ENCODE measurements around the gene OAS3.
A peak's percentile ranks its signal among the peaks of the same experiment; 100 is the strongest.

Gene OAS3

GRCh38 chr12:112963227-112963861 lies 25.1 kb downstream of the OAS3 start:
- no peak for DNase-seq

GRCh38 chr12:112964067-112964670 lies 25.9 kb downstream of the OAS3 start:
- DNase-seq, result no peak

DNA sequence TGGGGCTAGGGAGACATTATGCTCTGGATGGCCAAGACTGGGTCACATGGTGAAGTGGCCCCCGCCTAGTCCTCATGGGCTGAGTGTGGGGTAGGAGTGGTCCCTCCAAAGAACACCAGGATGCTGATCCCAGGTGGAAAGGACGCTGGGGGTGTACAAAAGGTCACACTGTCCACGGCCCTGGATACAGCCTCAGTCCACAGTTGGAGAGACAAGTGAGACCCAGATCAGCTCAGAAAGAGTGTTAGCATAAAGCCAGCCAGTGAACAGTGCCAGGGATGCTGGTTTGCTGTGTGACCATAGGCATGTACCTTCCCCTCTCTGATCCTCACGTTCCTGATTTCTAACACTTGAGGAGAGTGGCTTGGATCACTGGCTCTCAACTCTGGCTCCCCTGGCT lies 26.6 kb downstream of the OAS3 start:
- DNase-seq, result no peak

DNA sequence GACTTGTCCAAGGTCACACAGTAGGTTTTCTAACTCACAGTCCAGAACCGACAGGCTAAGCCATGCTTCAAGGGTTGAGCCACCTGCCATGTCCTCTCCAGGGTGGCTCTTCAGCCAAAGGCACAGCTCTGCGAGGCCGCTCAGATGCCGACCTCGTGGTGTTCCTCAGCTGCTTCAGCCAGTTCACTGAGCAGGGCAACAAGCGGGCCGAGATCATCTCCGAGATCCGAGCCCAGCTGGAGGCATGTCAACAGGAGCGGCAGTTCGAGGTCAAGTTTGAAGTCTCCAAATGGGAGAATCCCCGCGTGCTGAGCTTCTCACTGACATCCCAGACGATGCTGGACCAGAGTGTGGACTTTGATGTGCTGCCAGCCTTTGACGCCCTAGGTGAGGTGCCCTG lies 27.4 kb downstream of the OAS3 start:
- DNase-seq, result no peak

DNA sequence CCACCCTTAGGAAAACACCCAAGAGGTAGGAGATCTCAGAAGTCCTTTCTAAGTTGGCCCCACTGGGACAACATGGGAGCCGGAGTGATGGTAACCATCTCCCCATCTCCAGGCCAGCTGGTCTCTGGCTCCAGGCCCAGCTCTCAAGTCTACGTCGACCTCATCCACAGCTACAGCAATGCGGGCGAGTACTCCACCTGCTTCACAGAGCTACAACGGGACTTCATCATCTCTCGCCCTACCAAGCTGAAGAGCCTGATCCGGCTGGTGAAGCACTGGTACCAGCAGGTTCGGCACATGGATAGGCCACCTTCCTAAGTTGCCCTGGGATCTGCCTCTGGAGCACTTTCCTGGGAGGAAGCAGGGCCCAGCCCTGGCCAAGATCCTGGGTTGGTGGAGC lies 29.0 kb downstream of the OAS3 start:
- DNase-seq, result no peak

- no peak for DNase-seq
Observed at GRCh38 chr12:112967858-112968257, 29.6 kb downstream of the OAS3 start.

- no peak for DNase-seq
Observed at GRCh38 chr12:112969547-112970306, 31.5 kb downstream of the OAS3 start.

GRCh38 chr12:112970391-112970790 lies 32.1 kb downstream of the OAS3 start:
- no peak for DNase-seq

- peak; percentile 24 for DNase-seq
Observed at GRCh38 chr12:112971248-112971647, 33.0 kb downstream of the OAS3 start.

DNA sequence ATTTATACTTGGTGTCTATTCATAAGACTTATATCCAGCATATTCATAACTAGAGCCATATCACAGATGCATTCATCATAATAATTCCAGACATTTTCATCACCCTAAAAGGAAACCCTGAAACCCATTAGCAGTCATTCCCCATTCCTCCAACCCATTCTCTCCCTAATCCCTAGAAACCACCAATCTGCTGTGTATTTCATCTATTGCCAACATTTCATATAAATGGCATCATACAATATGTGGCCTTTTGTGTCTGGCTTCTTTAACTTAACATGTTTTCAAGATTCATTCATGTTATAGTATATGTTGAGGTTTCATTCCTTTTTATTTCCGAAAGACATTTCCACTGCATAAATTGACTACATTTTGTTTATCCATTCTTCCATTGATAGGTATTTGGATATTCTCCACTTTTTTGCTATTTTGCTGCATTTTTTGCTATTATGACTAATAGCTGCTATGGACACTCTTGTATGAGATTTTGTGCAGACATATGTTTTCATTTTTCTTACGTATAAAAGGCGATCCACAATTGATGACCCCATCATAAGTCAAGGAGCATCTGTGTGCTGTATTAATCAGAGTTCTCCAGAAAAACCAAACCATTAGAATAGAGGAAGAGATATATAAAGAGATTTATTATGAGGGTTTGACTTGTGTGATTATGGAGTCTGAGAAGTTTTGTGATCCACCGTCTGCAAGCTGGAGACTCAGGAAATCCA lies 34.9 kb downstream of the OAS3 start:
- DNase-seq, result no peak

DNA sequence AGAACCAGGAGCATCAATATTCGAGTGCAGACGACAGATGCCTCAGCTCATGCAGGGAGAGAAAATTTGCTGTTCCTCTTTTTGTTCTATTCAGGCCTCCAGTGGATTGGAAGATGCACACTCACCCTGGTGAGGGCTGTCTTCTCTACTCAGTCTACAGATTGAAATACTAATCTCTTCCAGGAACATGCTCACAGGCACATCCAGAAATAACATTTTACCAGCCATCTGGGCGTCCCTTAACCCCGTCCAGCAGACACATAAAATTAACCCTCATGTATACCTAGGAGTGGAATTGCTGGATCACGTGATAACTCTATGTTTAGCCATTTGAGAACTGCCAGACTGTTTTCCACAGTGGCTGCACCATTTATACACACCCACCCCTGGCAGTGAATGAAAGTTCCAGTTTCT lies 35.6 kb downstream of the OAS3 start:
- peak; percentile 7 for DNase-seq

DNA sequence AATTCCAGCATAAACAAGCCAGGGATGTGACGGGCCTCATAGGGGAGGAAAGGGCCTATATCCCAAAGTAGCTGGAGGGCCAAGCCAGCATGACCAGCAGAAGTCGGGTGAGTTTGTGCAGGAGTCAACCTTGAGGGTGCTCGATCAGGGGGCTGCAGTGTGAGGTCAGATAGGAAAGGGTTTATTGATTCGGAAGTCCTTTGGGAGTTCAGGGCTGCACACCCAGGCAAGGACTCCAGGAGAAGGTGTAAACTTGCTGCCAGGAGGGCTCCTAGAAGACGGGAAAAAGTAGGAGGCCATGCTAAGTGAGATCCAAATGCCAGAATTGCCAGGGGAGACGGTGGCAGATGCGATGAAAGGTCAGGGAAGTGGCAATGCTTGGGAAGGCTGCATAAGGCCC lies 36.6 kb downstream of the OAS3 start:
- no peak for DNase-seq

- no peak for DNase-seq
Observed at GRCh38 chr12:112977139-112977538, 38.9 kb downstream of the OAS3 start.

DNA sequence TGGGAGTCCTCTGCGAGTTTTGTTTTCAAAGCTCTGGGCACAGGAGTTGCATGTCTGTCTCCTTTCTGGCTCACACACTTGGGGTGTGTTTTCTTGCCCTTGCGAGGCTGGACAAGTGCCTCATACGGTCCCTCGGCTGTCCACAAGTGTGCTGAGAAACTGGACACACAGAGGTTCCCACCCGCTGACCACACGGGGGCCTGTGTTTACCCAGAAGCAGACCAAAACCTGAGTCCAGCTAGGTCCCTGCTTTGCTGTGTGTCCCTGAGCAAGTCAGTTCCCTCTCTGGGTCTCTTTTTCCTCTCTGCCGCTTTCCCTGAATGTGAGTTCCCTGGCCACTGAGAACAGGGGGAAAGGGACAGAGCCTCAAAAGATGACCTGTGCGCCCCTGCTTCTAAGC lies 39.4 kb downstream of the OAS3 start:
- DNase-seq, result no peak

DNA sequence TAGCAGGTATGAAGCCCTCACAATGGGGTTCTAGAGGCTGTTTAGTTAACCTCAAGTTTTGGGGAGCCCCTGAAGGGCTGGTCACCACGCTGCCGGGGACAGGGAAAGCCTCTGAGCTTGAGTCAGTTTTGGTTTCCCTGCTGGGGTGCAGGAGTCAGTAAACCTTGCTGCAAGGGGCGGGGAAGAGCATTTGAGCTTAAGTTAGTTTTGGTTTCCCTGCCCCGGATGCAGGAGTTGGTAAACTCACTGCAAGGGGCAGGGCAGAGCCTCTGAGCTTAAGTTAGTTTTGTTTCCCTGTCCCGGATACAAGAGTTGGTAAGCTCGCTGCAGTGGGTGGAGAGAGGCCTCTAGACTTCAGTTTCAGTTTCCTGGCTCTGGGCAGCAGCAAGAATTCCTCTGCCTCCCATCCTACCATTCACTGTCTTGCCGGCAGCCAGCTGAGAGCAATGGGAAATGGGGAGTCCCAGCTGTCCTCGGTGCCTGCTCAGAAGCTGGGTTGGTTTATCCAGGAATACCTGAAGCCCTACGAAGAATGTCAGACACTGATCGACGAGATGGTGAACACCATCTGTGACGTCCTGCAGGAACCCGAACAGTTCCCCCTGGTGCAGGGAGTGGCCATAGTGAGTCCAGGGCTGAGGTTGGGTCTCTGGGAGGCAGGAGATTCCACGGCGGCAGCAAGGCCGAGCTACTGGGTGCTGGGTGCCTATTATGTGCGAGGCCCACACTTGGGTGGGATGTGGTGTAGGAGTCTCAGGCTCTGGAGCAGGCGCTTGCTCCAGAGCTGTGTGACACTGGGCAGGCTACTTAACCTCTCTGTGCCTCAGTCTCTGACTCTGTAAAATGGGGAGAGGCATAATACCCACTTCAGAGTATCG lies 40.1 kb downstream of the OAS3 start, which contains the start of gene OAS2:
OAS2 (plus strand) TSS at position 357 of the 878 bp plus-strand sequence; CDS start at position 447, 90 bp downstream.
- peak; percentile 87 for DNase-seq

DNA sequence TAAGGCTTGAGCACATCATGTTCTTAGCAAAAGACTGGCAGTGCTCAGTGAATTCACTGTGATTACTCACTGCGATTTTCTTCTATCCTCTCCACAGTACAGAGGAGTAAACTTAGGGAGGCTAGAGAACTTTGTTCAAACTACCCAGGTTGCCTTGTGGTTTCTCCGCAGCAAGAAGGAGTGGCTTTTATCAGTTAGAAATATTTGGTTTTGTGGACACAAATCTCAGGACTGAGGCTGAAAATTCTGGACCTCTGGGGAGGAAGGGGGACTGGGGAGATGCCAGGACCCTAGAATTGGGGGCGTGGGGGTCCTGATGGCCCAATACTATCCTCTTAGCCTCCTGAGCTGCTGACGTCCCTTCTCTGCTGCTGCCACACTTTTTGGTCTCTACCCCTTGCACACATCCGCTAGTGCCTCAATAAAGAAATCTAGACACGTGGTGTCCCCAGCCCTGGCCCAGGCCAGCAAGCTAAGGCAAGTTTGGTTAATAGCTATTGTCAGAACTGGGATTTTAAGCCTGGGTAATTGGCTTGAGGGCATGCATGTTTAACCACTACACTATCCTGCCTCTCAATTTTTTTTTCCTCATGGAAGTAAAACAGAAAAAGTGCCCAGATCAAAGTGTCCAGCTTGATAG lies 40.9 kb downstream of the OAS3 start:
- DNase-seq, result no peak

GRCh38 chr12:112980491-112981158 lies 42.4 kb downstream of the OAS3 start:
- no peak for DNase-seq

- no peak for DNase-seq
Observed at GRCh38 chr12:112985642-112986290, 47.5 kb downstream of the OAS3 start.

DNA sequence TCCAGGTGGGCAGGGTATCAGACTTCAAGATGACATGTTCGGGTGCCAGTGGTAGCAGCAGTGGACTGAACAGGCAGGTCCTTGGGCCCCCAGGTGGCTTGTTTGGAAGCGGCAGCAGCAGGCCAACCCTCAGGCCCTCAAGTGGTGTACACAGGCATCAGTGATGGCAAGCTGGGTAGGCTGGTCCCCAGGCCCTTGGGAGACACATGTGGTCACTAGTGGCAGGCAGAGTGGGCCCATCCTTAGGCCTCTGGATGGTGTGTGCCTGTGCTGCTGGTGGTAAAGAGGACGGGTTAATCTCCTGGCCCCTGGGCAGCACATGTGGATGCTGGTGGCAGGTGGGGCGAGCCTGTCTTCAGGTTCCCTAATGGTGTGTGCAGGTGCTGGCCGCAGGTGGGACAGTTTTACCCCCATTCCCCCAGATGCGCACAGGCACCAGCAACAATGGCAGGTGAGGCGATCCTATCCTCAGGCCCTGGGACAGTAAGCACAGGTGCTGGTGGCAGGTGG lies 48.1 kb downstream of the OAS3 start:
- DNase-seq, result no peak

- DNase-seq, result no peak
Observed at GRCh38 chr12:112987561-112987960, 49.3 kb downstream of the OAS3 start.

GRCh38 chr12:112988224-112988623 lies 50.0 kb downstream of the OAS3 start:
- no peak for DNase-seq
